CD4-positive, alpha-beta T cell treated with Interleukin-2 at 100 ng/mL for 4 hours (primary cell): ENCODE data around the gene OGDH.
"Not testable (repeated sequence)": the region's sequence is repeated elsewhere in the genome, so short reads cannot be mapped to it uniquely, and the experiment has no call there.

Experiments used
- DNase-seq: peaks from one replicate; pipeline ENCODE4 v3.0.0-alpha.2; 2020; ENCODE audit warnings: low spot score

The OGDH gene

DNA sequence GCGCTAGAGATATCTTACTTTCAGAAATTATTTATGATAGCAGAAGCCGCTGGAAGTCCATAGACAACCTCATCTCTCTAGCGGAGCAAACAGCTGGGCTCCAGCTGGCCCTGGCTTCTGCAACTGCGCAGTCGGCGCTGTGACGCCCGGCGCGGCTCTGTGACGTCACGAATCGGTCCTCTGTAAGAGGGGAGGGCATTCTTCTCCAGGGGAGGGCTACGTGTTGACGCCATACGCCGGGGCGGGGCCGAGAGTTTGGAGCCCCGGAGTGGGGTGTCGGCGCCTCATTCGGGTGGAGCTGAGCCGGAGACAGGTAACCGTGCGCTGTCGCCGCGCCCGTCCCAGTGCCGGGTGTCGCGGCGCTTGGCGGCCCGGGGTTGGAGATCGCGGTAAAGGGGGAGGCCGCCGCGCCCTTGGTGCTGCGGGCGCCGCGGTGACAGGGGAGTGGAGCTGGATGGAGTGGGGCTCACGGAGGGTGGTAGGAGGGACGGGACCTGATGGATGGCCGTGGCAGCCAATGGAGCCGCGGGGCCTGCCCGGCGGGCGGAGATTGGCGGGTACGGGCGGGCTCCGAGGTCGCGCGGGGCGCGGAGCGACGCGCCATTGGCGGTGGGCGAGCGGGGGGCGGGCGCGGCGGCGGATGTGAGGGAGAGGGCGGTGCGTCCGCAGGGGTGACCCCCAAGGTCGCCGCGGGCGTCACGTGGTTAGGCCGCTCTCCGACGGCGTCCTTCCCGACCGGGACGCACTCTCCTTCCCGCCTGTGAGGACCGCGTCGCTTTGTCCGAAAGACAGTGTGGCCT lies at the start of gene OGDH:
TSS of gene OGDH (plus strand) at position 287 of the 800 bp plus-strand sequence. CDS start 17,717 bp downstream, outside the sequence.
- DNase-seq, result peak; percentile 99

DNA sequence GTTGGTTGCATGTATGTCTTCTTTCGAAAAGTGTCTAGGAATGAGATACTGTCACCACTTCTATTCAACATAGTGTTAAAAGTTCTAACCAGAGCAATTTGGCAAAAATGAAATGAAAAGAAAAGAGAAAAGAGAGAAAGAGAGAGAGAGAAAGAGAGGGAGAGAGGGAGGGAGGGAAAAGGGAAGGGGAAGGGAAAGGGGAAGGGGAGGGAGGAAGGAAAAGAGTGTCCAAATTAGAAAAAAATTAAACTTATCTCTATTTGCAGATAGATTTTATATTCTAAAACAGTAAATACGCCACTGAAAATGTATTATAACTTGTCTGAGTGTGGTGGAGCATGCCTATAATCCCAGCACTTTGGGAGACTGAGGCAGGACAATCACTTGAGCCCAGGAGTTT lies 48.9 kb upstream of the OGDH start:
- no peak for DNase-seq

DNA sequence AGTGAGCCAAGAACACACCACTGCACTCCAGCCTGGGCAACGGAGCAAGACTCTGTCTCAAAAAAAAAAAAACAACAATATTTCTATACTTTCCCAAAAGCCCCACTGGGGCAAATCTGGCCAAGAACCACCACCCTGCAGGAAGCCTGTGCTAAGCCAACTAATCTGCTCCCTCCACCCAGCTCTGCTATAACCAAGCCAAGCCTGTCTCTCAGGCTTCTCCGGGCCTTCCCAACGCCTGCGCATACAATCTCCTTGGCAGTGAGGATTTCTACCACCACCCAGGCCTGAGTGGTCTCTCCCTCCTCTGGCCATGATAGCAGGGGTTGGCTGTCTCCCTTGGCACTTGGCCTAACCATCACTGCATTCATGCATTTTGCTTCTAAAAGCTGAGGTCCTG lies 46.9 kb upstream of the OGDH start:
- no peak for DNase-seq

DNA sequence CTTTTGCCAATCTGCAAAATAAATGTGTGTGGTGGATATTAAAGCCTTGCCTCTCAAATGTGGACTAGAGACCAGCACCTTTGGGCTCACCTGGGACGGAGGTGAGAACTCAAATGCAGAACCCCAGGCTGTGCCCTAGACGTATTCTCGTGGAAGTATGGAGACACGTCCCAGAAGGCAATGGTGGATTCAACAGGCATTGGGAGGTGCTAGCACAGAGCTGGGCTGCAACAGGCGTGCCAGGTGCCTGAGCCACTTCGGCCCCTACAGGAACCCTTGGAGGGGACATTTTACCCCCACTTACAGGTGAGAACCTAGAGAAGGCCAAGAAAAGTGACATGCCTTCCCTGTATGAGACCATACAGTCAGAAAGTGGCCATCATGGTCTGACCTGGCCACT lies 44.9 kb upstream of the OGDH start:
- DNase-seq, result no peak

DNA sequence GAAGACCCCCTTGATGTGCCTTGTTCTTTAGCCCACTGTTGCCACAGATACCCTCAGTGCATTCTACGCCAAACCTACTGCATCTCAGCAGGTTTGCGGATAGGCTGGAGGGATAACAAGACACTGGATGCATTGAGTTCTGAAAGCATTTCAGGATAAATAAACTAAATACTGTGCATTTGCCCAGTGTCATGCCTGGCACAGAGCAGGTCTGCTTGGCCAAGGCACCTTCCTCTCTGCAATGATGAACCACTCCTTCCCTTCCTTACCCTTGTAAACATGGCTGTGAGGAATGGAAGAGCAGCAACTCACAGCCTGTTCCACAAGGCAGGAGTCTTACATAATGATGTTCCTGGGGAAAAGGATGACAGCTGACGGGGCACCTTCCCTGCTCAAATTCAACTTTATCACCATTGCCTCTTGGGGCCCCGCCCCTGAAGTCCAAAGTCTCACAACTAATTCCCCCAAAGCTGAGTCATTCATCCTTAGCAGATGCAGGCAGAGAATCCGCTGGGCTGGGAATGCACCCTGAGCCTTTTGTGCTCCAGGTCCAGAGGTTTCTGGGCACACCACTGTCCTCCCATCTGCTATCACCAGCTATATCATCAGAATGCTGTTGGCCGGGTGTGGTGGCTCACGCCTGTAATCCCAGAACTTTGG lies 44.3 kb upstream of the OGDH start:
- DNase-seq, result no peak

DNA sequence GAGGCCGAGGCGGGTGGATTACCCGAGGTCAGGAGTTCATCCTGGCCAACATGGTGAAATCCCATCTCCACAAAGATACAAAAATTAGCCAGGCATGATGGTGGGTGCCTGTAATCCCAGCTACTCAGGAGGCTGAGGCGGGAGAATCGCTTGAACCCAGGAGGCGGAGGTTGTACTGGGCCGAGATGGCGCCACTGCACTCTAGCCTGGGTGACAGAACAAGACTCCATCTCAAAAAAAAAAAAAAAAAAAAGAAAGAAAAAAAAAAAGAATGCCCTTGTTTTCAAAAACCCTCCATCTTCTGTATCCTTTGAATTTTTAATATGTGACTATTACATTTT lies 43.8 kb upstream of the OGDH start:
- DNase-seq, result not testable (repeated sequence)

DNA sequence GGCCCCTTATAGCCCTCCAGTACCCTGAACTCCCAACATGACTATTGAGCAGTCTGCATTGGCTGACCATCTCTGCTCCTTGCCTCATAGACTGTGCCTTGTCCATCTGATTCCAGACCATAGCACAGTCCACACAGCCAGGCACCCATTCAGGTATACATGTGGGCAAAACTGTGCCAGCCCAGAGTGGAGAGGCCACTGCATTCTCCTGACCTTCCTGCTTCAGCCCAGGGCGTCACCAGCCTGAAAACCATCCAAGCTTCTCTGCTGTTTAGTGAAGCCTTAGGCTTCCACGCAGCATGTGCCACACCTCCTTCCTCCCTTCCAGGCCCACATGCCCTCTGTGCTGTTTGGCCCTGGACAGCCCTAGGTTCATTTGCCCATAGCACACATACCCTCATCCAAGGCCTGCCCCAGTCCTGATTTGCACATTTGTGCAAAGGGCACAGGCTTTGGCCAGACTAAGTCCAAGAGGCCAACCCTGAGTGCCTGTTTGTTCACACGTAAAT lies 43.2 kb upstream of the OGDH start:
- no peak for DNase-seq

DNA sequence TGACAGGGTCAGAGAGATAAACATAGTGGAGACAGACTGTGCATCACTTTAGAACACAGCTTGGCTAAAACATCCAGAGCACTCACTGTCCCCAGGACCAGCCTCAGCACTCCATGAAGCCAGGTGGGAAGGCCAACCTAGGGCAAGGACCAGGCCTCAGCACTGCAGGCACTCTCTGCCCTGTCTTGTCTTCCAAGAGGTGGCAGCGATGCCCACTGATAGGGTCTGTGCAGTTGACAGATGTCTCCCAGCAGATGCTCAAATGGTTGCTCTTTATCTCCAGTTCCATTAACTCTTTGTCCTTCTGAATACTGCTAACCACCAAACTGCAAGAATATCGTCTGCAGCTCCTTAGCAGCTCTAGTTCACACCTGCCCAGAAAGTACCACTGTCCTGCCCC lies 41.8 kb upstream of the OGDH start:
- no peak for DNase-seq

DNA sequence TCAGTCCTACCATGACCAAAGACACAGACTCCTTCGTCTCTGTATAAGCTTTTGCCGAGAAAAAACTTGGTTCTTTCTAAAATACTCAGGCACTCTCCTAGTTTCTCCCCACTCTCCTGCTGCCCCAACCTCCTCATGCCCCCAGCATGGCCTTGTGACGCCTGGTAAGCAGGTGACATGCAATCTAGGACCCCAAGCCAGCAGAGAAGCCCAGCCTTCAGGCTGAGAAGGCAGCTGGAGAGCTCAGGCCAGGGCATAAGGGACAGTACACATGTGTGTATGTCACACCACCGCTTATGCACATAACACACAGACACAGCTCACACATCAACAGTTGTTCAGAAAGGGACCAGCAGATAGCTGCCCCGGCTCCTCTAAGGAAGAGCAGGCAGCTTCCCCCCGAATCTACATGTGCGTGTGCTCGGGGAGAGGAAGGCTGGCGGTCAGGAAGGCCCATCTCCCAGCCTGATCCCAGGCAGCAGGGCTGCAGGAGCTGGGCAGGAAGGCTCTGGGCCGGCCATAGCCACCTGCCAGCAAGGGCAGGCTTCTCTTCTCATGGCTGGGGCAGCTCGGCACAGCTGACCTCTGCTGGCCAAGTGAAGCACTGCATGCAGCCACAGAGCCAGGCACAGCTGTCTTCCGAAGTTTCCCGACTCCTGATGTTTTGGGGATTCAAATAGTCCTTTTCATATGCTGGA lies 41.2 kb upstream of the OGDH start:
- DNase-seq, result peak; percentile 64

DNA sequence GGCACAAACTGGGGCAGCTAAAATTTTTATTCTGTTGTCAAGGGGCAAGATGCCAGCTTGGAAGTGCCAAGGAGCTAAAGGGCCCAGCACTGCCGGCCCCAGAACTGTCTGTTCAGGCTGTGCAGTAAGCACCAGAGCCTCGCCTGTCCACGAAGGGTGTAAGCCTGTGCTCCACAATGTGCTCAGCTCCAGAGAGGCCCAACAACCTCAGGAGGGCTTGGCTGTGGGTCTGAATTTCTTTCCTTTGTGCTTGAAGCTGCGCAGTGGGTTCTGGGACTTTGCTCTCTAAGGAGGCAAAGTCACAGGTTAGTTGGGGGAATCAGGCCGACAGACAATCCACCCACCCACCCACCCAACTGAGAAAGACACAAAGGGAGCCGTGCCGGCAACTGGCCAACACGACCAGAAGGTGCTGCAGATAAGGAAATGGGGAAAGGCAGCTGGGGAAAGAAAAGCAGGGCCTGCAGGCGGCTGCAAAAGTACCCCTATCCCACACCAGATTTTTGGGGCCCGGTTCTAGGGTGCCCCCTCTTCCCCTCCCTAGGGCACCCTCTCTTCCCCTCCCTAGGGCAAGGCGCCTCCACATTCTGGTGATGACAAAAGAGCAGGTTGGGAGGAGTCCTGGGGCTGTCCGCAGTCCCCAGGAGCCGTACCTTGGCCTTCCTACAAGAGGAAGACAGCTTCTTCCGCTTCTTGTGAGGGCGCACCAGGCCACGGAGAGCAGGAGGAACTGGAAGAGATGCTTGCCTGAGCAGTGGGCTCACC lies 40.5 kb upstream of the OGDH start:
- no peak for DNase-seq

DNA sequence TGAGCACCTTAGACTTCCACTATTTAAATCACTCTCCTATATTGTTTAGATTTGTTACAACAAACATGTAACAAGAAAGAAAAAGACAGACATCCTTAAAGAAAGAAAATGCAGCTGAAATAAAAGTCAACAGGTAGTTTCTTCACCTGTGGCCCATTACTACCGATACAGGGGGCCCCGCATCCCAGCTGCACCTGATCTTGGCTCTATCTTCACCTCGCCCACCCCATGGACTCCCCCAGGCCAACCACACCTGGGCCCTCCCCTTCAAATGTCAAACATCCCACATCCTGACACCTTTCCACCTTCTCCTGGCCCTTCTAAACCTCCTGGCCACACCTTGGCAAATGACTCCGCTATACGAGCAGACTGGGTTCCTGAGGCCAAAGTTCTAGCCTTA lies 39.7 kb upstream of the OGDH start:
- DNase-seq, result no peak

DNA sequence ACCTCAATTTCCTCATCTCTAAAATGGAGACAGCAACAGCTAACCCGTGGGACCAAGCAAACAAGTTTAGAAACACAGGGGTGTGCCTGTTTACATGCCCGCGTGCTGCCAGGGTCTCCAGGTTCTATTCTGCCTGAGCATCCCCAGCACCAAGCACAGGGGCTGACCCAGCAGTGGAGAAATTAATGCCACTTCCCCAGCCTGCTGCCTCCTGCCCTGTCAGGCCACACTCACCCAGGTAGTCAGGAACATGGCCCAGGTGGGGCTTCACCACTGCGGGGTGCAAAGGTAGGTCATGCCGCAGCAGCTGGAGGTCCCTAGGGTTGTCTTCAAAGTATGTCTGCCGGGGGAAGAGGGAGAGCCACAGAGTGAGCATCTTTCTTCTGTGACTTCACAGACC lies 38.5 kb upstream of the OGDH start:
- no peak for DNase-seq

DNA sequence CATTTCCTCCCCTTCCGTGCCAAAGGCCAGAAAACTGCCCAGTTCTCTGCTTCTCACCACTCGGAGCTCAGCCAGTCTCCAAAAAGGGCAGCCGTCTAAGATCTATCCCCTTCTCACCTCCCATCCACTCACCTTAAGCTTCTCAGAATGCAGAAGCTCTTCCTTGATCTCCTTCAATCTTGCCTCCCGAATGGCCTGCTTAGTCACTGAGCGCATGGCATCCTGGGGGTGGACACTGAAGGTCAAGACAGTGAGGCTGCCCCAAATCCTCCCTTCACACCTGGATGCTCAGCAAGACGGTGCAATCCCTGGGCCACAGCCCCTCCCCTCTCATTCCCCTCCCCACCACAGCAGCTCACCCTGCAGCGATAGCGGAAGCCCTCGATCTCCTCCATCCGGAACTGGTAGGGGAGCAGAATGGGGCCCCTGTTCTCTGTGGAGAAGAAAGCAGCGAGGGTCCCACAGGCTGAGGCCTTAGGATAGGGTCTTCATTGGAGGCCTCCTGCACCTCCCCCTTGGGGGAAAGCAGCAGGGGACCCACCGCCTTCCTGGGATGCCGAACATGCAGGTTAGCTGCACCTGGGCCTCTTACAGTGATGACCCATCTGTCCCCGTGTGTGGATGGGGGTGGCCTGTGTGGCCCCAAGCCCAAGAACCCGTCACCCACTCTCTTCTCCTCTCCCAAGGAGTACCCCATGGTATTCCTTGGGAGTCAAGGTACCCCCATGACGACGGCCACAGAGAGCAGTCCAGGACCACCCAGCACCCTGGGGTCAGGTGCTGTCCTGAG lies 37.5 kb upstream of the OGDH start:
- DNase-seq, result no peak

DNA sequence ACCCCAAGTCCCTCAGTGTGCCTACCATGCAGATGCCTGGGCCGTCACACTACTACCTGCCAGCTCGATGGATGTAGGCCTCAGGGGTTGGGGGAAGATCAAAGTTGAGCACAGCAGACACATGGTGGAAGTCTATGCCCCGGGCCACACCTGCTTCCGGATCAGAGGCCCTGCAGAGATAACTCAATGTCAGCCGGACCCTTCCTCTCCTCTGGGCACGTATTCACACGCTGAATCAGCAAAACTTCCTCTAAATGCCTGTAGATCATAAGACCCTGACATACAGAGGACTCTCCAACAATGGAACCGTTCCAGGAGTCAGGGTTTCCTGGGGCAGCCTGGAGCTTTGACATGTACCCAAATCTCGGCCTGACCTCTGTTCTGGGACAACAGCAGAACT lies 36.5 kb upstream of the OGDH start:
- DNase-seq, result no peak

DNA sequence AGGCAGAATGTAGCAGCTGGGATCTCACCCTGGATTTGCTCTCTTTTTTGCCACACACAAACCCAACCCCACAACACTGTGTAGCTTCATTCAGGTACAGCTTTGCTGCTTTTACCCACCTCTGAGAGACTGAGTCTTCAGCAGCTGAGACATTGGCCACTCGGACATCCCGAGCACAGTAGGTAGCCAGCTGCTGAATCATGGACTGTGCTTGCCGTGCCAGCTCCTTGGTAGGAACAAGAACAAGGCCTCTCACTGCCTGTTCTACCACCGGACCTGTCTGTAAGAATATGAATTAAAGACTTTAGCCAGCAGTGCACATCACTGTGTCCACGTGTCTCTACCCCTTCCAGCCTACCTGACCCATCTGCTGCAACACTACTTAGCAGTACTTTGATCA lies 33.7 kb upstream of the OGDH start:
- DNase-seq, result no peak

DNA sequence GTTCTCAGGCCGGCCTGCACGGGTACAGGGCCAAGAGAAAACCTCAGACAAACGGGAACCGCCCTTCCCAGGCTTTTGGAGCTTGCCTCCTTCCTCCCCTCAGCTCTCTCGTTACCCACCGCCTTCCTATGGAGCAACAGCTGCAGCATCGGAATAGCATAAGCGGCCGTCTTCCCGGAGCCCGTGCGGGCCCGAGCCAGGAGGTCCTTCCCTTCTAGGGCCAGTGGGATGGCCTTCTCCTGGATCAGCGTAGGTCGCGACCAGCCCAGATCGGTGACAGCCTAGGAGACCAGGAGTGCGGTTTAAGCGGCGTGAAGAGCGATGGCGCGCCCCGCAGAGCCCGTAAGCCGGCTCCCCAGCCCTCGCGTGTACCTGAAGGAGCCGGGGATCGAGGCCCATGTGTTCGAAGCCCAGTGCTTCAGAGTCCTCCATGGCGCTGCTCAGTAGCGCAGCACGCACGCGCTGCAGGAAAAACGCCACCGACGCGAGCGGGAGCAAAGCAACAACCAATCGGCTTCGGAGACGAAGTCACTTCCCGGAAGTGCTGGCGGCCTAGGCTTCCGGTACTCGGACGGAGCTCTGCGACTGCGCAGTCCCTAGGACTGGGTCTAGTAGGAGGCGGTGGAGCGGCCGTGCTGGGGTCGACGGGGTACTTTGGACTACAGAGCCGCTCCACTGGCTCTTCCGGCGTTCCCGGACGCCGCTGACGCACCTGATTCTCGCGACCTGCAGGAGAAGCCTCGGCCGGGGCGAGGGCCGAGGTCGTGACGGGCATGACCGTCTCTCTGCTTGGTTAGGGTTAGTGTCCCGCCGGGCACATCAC lies 32.8 kb upstream of the OGDH start, which contains the start of gene DDX56:
TSS of gene DDX56 (minus strand) at position 445 of the 823 bp plus-strand sequence. CDS start at position 432, 13 bp downstream.
- DNase-seq, result peak; percentile 93

DNA sequence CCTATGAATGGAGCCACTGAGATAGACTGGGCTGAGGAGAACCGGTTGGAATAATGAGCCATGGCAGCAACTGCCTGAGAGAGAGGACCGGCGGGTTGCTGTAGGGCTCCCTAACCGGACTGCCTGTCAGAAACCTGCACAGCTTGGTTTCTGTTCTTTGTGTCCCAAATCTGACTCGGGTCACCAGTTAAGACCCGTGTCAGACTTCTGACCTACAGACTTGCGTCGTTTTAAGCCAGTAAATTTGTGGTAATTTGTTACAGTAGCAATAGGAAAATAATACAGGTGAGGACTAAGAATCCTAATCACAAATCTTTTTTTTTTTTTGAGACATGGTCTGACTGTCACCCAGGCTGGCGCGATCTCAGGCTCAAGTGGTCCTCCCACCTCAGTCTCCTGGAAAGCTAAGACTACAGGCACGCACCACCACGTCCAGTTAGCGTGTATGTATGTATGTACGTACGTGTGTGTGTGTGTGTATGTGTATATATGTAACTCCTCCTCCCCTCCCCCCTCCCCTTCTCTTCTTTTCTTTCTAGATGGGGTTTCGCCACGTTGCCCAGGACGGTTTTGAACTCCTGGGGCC lies 32.0 kb upstream of the OGDH start:
- DNase-seq, result no peak

DNA sequence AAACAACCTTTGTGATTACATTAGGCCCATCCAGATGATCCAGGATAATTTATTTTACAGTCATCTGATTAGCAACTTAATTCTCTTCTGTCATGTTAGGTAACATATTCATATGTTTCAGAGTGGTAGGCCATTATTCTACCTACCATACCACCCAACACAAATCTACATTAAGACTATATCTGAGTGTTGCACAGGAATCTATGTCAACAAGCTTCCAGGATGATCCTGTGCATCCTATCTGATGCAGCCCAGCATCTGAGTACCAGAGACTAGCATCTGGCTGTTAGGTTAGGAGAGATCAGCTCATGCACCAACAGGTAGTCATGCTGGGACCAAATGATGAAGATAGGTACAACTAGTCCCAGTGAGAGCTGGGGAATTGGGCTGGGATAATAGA lies 31.4 kb upstream of the OGDH start:
- DNase-seq, result no peak

DNA sequence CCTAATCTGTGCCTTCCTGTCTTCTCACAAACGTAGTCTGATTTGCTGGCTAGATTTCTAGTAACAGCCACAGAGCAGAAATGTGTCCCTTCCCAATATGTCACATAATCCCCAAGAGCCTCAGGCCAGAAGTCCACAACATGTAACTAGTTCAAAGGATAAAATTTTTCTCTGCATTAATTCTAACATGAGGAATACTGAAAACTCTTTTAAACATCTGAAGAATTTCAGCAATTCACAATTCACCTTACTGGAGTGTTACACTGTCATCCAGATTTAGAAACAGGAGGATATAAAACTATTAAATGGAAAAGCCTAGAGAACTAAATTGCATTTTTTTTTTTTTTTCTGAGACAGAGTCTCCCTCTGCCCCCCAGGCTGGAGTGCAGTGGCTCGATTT lies 30.2 kb upstream of the OGDH start:
- DNase-seq, result no peak
